GM19035 (cell line): ENCODE measurements around the gene DEDD2.

Experiments used
- ATAC-seq: cut with Tn5 transposase; IDR thresholded peaks from one replicate; pipeline ENCODE4 v1.9.1; 2021; ENCODE audit not compliant: unreplicated experiment

DEDD2 gene

DNA sequence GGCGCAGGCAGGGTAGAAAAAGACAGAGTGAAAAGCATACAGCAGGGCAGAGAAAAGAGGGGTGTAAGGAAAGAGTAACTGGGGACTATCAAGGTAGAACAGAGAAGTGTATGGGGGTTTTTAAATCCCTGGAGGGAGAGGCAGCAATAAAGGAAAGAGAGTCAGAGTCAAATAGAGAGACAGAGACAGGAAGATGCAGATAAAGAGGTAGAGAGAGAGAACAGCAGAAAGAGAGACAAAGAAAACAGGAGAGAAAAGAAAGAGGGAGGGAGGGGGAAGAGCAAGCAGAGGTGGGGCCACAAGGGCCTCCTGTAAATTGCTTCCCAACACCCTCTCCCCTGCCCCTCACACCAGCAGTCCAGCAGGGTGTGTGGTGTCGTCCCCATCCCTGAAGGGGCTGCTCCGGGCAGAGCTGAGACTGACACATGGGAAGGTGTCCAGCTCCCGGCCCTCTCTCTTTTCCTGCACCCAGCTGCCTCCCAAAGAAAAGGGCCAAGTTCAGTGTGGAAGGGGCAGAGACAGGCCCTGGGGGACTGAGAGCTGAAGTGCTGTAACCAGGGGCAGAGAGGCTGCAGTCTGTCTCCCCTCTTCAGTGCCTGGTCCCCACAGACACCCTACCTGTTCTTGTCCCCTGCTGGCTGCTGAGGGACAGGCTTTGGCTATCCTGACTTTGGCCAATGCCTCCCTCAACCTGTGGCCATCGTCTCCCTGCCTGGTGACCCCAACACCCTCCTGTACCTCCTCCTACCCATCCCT is 67.9 kb downstream of the DEDD2 start:
- no peak for ATAC-seq
